GM06990 (cell line): ENCODE results near the gene TENM4.
"Not testable (repeated sequence)": the region's sequence is repeated elsewhere in the genome, so short reads cannot be mapped to it uniquely, and the experiment has no call there.

Experiments
- DNase-seq: peaks from one replicate; pipeline ENCODE4 v3.0.0-alpha.2; 2011; ENCODE audit not compliant: insufficient read length; ENCODE audit errors: extremely low read depth
- H3K27me3 ChIP-seq: replicated peaks from 2 replicates; pipeline ENCODE4 v1.6.0; 2011; ENCODE audit warnings: low read length; ENCODE audit not compliant: control insufficient read depth, insufficient read depth
- H3K36me3 ChIP-seq: 2 replicates; pipeline ENCODE4 v1.5.1; 2011; ENCODE audit warnings: low read length; ENCODE audit not compliant: control insufficient read depth, insufficient read depth
- H3K4me3 ChIP-seq: replicated peaks from 2 replicates; pipeline ENCODE4 v1.5.1; 2011; ENCODE audit warnings: low read depth, mild to moderate bottlenecking, control low read depth, low read length
- TF ChIP-seq, protein P1 (sequence below): IDR thresholded peaks from 2 replicates; pipeline ENCODE4 v1.5.1; 2011; ENCODE audit warnings: low read length, control low read depth, mild to moderate bottlenecking, inconsistent platforms; ENCODE audit not compliant: insufficient read depth, poor library complexity, severe bottlenecking

TENM4 gene

GRCh38 chr11:78981153-78981552 lies 459.7 kb downstream of the TENM4 start:
- H3K27me3 ChIP-seq: no peaks in the 10 kb centered on the region; the same call in 1 of the 2 replicates
- H3K36me3 ChIP-seq: no peaks in the 10 kb centered on the region
- H3K4me3 ChIP-seq: no peak overlapping the region
- DNase-seq: no peak
- TF ChIP-seq, protein P1, sequence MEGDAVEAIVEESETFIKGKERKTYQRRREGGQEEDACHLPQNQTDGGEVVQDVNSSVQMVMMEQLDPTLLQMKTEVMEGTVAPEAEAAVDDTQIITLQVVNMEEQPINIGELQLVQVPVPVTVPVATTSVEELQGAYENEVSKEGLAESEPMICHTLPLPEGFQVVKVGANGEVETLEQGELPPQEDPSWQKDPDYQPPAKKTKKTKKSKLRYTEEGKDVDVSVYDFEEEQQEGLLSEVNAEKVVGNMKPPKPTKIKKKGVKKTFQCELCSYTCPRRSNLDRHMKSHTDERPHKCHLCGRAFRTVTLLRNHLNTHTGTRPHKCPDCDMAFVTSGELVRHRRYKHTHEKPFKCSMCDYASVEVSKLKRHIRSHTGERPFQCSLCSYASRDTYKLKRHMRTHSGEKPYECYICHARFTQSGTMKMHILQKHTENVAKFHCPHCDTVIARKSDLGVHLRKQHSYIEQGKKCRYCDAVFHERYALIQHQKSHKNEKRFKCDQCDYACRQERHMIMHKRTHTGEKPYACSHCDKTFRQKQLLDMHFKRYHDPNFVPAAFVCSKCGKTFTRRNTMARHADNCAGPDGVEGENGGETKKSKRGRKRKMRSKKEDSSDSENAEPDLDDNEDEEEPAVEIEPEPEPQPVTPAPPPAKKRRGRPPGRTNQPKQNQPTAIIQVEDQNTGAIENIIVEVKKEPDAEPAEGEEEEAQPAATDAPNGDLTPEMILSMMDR: no peak

DNA sequence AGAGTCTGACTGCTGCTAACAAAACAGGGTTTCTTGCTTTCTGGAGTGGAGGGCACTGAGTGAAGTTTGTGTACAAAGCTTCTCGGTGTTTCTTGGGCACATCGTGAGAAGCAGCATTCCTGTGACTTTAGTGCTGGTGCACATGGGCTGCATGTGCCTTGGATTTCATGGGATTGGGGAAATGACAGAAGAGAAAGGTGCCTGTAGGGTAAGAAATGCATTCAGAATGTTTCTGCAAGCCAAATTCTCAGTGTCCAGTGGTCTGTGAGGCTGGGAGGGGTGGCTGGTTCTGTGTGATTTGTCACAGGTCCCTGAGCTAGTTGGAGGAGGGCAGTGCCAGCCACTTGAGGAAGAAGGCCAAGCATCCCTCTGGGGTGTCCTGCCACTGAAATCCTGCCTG lies 462.0 kb downstream of the TENM4 start:
- Histone ChIP-seq H3K36me3 (no peaks in the 10 kb centered on the region), H3K27me3 (peaks cover under 1% of the 10 kb centered on the region; the same call in 1 of the 2 replicates), H3K4me3 (no peak overlapping the region)
- DNase-seq: no peak
- TF ChIP-seq, protein P1: no peak

GRCh38 chr11:78977848-78978247 lies 463.0 kb downstream of the TENM4 start:
- not testable (repeated sequence) for H3K4me3 ChIP-seq, H3K27me3 ChIP-seq, DNase-seq, H3K36me3 ChIP-seq

DNA sequence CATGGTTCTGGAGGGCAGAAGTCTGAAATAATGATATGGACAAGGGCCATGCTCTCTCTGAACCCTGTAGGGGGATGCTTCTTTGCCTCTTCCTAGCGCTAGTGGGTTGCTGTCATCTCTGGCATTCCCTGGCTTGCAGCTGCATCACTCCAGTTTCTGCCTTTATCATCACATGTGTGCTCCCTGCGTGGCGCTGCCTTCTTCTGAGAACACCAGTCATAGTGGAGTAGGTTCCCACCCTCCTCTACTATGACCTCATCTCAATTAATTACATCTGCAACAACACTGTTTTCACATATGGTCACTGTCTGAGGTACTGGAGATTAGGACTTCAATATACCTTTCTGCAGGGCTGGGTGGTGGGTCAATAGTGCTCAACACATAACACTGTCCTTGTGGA lies 463.8 kb downstream of the TENM4 start:
- peaks cover 1% of the 10 kb centered on the region; the same call in 1 of the 2 replicates for H3K27me3 ChIP-seq
- TF ChIP-seq, protein P1: no peak
- no peaks in the 10 kb centered on the region for H3K36me3 ChIP-seq
- DNase-seq: no peak
- H3K4me3 ChIP-seq: no peak overlapping the region

GRCh38 chr11:78975081-78975480 lies 465.7 kb downstream of the TENM4 start:
- Histone ChIP-seq H3K36me3 (no peaks in the 10 kb centered on the region), H3K27me3 (0 out of 2 replicates have a peak, but pooled peaks cover 1% of the 10 kb centered on the region), H3K4me3 (no peak overlapping the region)
- TF ChIP-seq, protein P1: no peak
- no peak for DNase-seq

DNA sequence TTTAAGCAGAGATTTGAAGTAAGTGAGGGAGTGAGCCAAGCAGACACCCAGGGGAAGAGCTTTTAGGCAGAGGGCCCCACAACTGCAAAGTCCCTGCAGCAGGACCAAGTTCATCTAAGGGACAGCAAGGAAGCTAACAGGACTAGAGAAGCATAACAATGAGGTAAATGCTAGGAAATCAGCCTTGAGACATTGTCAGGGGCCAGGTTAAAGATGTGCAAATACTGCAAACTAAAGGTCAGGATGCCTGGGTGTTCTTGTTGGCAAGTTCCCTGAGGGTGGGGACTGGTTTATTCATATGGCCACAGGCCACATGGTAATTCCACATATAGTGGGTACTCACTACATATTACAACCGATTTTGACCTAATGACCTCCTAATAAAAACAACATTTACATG lies 467.0 kb downstream of the TENM4 start:
- TF ChIP-seq, protein P1: no peak
- no peaks in the 10 kb centered on the region for H3K36me3 ChIP-seq
- peaks cover 1% of the 10 kb centered on the region; the same call in 1 of the 2 replicates for H3K27me3 ChIP-seq
- H3K4me3 ChIP-seq: no peak overlapping the region
- no peak for DNase-seq
